Common myeloid progenitor, CD34-positive (primary cell): ENCODE measurements around the gene PTCD3.

Experiments used
- CTCF ChIA-PET: fragments of 350-600 bp; sonication (Branson Sonifier 250); formaldehyde crosslinking; loops from one replicate; lab custom pipeline; 2021; ENCODE audit warnings: antibody characterized with exemption; lab: Charles Lee
- POLR2A ChIA-PET: fragments of 350-600 bp; sonication (Branson Sonifier 250); formaldehyde crosslinking; loops from one replicate; lab custom pipeline; 2021; ENCODE audit warnings: antibody characterized with exemption; lab: Charles Lee
- DNase-seq, 3 donors: peaks; one replicate each; pipeline versions ENCODE4 v3.0.0 to v3.0.0-alpha.2; 2013
- H3K27ac ChIP-seq, 2 experiments: 1 replicate in 1 of 2; 2 replicates in 1 of 2; pipeline ENCODE4 v1.7.0; 2013; ENCODE audit warnings: inconsistent platforms in 2 of 2, low read length in 2 of 2, mild to moderate bottlenecking in 2 of 2, low read depth in 1 of 2, moderate library complexity in 1 of 2; ENCODE audit not compliant: severe bottlenecking in 2 of 2, insufficient read depth in 1 of 2, poor library complexity in 1 of 2
- H3K27me3 ChIP-seq, 5 experiments: replicated peaks in 2 of 5; 1 replicate in 3 of 5; 2 replicates in 2 of 5; pipeline versions ENCODE4 v1.6.1 to v1.7.0; 2013; ENCODE audit warnings: low read length in 4 of 5, mild to moderate bottlenecking in 2 of 5, moderate library complexity in 2 of 5, inconsistent platforms in 1 of 5; ENCODE audit not compliant: insufficient read depth in 5 of 5, control insufficient read depth in 4 of 5
- H3K36me3 ChIP-seq, 4 experiments: 1 replicate in 2 of 4; 2 replicates in 2 of 4; pipeline versions ENCODE4 v1.6.1 to v1.7.0; 2013; ENCODE audit warnings: low read length in 3 of 4, control low read depth in 1 of 4, mild to moderate bottlenecking in 1 of 4; ENCODE audit not compliant: control insufficient read depth in 4 of 4, insufficient read depth in 4 of 4
- H3K4me1 ChIP-seq, 4 experiments: 1 replicate in 3 of 4; 2 replicates in 1 of 4; pipeline versions ENCODE4 v1.6.1 to v1.7.1; 2013; ENCODE audit warnings: low read length in 3 of 4, mild to moderate bottlenecking in 3 of 4, control low read depth in 1 of 4, inconsistent platforms in 1 of 4, moderate library complexity in 1 of 4; ENCODE audit not compliant: control insufficient read depth in 4 of 4, insufficient read depth in 4 of 4; ENCODE audit errors: control extremely low read depth in 1 of 4
- H3K4me3 ChIP-seq, 7 experiments: 1 replicate in 4 of 7; 2 replicates in 3 of 7; pipeline versions ENCODE4 v1.5.1 to v1.7.0; 2013; ENCODE audit warnings: mild to moderate bottlenecking in 7 of 7, low read length in 6 of 7, moderate library complexity in 6 of 7, inconsistent platforms in 2 of 7, low read depth in 2 of 7, control low read depth in 1 of 7; ENCODE audit not compliant: insufficient read depth in 4 of 7, control insufficient read depth in 1 of 7; ENCODE audit errors: extremely low read depth in 1 of 7
- H3K9me3 ChIP-seq, 5 experiments: 1 replicate in 4 of 5; 2 replicates in 1 of 5; pipeline versions ENCODE4 v1.6.1 to v1.7.1; 2013; ENCODE audit warnings: low read length in 4 of 5, mild to moderate bottlenecking in 2 of 5, inconsistent platforms in 1 of 5, low read depth in 1 of 5, moderate library complexity in 1 of 5; ENCODE audit not compliant: control insufficient read depth in 4 of 5, insufficient read depth in 2 of 5; ENCODE audit errors: control extremely low read depth in 1 of 5
- WGBS: methylation state at CpG from one replicate; pipeline ENCODE4 v1.1.5; 2013; ENCODE audit not compliant: insufficient coverage; 5-methylcytosine and 5-hydroxymethylcytosine counted together

Gene PTCD3

DNA sequence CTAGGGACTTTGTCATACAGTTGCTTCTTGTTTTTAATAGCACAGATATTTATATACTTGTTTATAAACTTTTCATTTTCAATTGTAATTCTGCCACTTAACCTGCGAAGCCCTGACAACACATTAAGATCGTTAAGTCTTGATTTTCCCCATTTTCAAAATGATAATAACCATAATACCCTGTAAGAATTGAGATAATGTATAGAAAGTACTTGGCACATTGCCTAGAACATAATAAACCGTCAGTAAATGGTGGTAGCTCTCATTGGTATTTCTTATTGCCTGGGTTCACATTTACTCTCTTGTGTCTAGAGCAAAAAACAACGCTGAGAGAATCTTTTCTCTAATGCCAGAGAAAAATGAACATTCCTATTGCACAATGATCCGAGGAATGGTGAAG lies 18.6 kb downstream of the PTCD3 start:
- H3K9me3 ChIP-seq = no peaks in the 10 kb centered on the region
- 57% methylated on average over 1 of the region's 5 CpGs for WGBS
- H3K27me3 ChIP-seq = no peaks in the 10 kb centered on the region
- ChIA-PET CTCF (interaction anchor here (1.3 kb wide), 2 partner anchors 32 to 33 kb away, joined by 3 read pairs; no protein-coding TSS in a partner anchor), POLR2A (no interaction called here)
- no peak overlapping the region for H3K4me3 ChIP-seq
- peaks cover 37 to 98% (median 77%) of the 10 kb centered on the region in 4 experiments for H3K36me3 ChIP-seq
- no peak for DNase-seq
- H3K27ac ChIP-seq = peak overlapping the region in 1 of 2 experiments; percentile 11
- no peaks in the 10 kb centered on the region for H3K4me1 ChIP-seq

DNA sequence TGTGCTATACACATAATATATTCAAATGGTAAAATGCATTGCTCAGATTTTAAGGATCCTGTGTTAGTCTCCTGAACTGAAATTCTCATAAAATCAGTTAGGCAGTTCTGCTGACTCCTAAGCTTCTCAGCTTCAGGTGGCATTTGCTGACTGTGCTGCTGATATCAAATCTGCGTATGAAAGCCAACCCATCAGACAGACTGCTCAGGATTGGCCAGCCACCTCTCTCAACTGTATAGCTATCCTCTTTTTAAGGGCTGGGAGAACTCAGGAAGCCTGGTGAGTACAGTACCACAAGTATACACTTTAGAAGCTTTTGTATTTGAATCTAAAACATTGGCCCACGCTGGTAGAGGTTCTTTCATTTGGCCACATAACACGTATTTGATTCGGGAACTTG lies 28.7 kb downstream of the PTCD3 start:
- H3K36me3 ChIP-seq = peaks cover 48 to 100% (median 77%) of the 10 kb centered on the region in 4 experiments
- no peak for DNase-seq
- H3K4me1 ChIP-seq = no peaks in the 10 kb centered on the region
- no peaks in the 10 kb centered on the region for H3K9me3 ChIP-seq
- CTCF ChIA-PET = no interaction called here
- POLR2A ChIA-PET = no interaction called here
- H3K27me3 ChIP-seq = no peaks in the 10 kb centered on the region
- H3K27ac ChIP-seq = no peak overlapping the region
- no peak overlapping the region for H3K4me3 ChIP-seq
- WGBS = 100% methylated on average over 2 of the region's 4 CpGs

DNA sequence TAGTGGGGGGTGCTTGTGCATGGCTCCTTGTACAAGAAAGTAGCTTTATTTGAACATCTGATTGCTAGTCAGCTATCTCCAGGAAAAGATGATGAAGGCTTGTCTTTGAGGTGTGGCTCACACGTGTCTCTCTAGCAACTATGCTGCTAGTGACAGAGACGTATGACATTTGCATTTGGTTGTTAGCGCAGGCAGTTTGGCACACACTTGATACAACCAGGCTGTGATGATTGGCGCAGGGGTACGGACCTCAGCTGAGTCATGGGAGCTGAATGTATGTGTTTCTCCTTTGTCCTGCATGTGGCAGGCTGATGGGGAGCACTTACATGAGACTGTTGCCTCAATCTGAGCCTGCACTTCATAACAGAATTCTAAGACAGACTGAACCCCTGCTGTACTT lies 29.6 kb downstream of the PTCD3 start:
- Histone ChIP-seq H3K4me3 (no peak overlapping the region), H3K9me3 (no peaks in the 10 kb centered on the region), H3K4me1 (no peaks in the 10 kb centered on the region), H3K36me3 (peaks cover 48 to 98% (median 77%) of the 10 kb centered on the region in 4 experiments), H3K27me3 (no peaks in the 10 kb centered on the region), H3K27ac (no peak overlapping the region)
- ChIA-PET CTCF (no interaction called here), POLR2A (interaction anchor here (0.6 kb wide), 1 partner anchor 16 kb away, joined by 7 read pairs; no protein-coding TSS in a partner anchor)
- DNase-seq = no peak
- 89% methylated on average over 5 of the region's 5 CpGs for WGBS

DNA sequence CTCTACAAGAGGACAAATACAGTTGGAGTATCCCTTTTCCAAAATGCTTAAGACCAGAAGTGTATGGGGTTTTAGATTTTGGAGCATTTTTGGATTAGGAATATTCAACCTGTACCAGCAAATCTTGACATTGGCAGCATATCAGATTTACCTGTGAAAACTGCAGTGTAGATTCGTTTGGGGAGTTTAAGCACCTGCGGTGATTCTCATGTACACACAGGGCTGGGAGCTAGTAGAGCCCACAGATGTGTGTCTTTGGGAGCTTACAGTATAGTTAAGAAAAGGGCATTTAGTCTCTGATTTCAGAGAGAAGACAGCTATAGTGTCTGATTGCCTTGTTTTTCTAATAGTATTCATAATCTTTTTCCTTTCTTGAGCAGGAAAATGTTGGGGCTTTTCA lies 30.1 kb downstream of the PTCD3 start:
- H3K36me3 ChIP-seq = peaks cover 48 to 99% (median 78%) of the 10 kb centered on the region in 4 experiments
- POLR2A ChIA-PET = interaction anchor here (0.6 kb wide), 1 partner anchor 16 kb away, joined by 7 read pairs; no protein-coding TSS in a partner anchor
- no peak overlapping the region for H3K4me3 ChIP-seq
- no peaks in the 10 kb centered on the region for H3K9me3 ChIP-seq
- CTCF ChIA-PET = no interaction called here
- WGBS = 96% methylated on average over 2 of the region's 2 CpGs
- H3K4me1 ChIP-seq = no peaks in the 10 kb centered on the region
- no peaks in the 10 kb centered on the region for H3K27me3 ChIP-seq
- H3K27ac ChIP-seq = no peak overlapping the region
- no peak for DNase-seq

DNA sequence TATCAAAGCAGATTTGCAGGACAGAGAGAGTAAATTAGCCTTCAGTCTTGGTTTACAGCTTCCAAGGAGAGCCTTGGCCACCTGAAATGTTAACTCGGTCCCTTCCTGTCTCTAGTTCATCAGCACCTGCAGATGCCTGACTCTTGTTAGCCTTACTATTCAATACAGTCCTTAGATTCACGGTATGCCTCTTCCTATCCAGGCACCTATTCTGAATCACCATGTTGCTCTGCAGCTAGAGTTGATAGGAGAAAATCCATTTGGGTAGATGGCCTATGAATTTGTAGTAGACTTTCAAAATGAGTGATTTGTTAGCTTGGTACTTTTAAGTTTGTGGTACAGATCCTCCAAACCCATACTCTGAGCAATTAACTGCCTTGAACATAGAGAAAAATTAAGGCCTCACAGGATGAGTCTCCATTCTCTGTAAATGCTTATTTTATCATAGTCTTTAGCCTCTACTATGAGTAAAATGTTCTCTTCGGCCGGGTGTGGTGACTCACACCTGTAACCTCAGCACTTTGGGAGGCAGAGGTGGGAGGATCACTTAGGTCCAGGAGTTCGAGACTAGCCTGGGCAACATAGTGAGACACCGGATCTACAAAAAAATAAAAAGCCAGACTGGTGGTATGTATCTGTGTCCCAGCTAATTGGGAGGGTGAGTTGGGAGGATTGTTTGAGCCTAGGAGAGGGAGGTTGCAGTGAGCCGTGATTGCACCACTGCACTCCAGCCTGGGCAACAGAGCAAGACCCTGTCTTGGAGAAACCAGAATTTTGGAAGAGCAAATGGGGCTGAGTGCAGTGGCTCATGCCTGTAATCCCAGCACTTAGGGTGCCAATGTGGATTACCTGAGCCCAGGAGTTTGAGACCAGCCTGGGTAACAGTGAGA lies 32.9 kb downstream of the PTCD3 start:
- no peaks in the 10 kb centered on the region for H3K9me3 ChIP-seq
- DNase-seq = no peak
- H3K27me3 ChIP-seq = no peaks in the 10 kb centered on the region
- no peaks in the 10 kb centered on the region for H3K4me1 ChIP-seq
- no peak overlapping the region for H3K27ac ChIP-seq
- peaks cover 29 to 92% (median 72%) of the 10 kb centered on the region in 4 experiments for H3K36me3 ChIP-seq
- WGBS = 100% methylated on average over 6 of the region's 7 CpGs
- ChIA-PET POLR2A (no interaction called here), CTCF (interaction anchor here (0.9 to 1.7 kb wide), 4 partner anchors 12 to 312 kb away, joined by 3 to 4 read pairs (median 4); no protein-coding TSS in a partner anchor)
- H3K4me3 ChIP-seq = no peak overlapping the region

DNA sequence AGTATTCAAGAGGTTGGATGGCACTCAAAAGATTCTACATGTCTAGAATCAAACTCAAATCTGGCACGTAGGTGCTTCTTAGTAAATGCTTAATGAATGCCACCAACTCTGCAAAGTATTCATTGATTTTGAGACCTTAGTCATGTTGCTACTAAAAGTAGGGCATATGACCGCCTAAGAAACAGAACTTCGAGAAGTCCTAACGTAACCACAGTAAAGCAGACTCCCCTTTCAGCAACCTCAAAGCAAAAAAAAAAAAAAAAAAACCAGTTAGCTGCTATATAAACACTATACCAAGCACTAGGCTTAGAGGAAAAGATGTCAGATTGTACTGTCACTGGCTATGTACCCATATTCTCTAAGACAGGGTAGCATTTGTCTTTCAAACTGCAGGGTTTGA lies 33.9 kb downstream of the PTCD3 start:
- H3K4me3 ChIP-seq = no peak overlapping the region
- ChIA-PET POLR2A (no interaction called here), CTCF (no interaction called here)
- no peaks in the 10 kb centered on the region for H3K9me3 ChIP-seq
- DNase-seq = no peak
- H3K27ac ChIP-seq = no peak overlapping the region
- no CpG with 5 or more reads among the region's 4 CpGs for WGBS
- H3K36me3 ChIP-seq = peaks cover 26 to 92% (median 73%) of the 10 kb centered on the region in 4 experiments
- H3K27me3 ChIP-seq = no peaks in the 10 kb centered on the region
- no peaks in the 10 kb centered on the region for H3K4me1 ChIP-seq

DNA sequence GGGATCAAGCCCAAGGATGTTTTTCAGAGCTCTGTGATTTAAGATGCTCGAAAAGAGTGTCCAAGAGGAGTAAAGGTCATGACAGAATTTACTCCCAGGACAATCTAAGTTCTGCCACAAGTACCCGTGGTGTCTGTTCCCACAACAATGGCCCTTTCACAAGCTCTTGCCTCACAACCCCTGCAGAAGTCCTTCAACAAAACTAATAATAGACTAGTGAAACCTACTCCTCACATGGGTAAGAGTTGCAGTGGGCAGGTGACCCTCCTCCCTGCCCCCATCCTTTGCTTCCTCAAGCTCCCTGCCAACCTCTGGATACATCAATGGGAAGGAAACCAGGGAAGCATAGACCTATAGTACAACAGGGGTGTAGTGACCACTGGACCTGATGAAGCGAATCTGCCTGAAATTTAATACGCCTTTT lies 34.9 kb downstream of the PTCD3 start:
- no peaks in the 10 kb centered on the region for H3K4me1 ChIP-seq
- H3K27me3 ChIP-seq = no peaks in the 10 kb centered on the region
- ChIA-PET CTCF (no interaction called here), POLR2A (no interaction called here)
- H3K36me3 ChIP-seq = peaks cover 21 to 90% (median 71%) of the 10 kb centered on the region in 4 experiments
- no peak overlapping the region for H3K4me3 ChIP-seq
- H3K27ac ChIP-seq = no peak overlapping the region
- H3K9me3 ChIP-seq = no peaks in the 10 kb centered on the region
- DNase-seq = no peak
- 94% methylated on average over 4 of the region's 4 CpGs for WGBS
